T-helper 17 cell (primary cell): Measurements from ENCODE around the gene PNMT. TPM values are rescaled to one million over a fixed set of nuclear protein-coding genes. Genes with fewer than 3 reads are reported as not detected.
"Not testable (repeated sequence)": the region's sequence is repeated elsewhere in the genome, so short reads cannot be mapped to it uniquely, and the experiment has no call there.

Experiments
- ATAC-seq: fragments of 150-1000 bp; cut with Tn5 transposase; 2 replicates; pipeline ENCODE4 v1.10.0; 2021; ENCODE audit warnings: mild to moderate bottlenecking, moderate library complexity
- DNase-seq, 3 donors: peaks; one replicate each; pipeline versions ENCODE4 v3.0.0 to v3.0.0-alpha.2; 2020 to 2021
- H3K9me3 ChIP-seq: one replicate; pipeline ENCODE4 v1.7.0; 2013; ENCODE audit warnings: low read length, mild to moderate bottlenecking; ENCODE audit not compliant: control insufficient read depth, poor library complexity, severe bottlenecking
- H3K27ac Mint-ChIP-seq: one replicate; pipeline ENCODE4 v1.8.0; 2022; ENCODE audit warnings: mild to moderate bottlenecking, moderate library complexity, mixed read lengths
- H3K27me3 Mint-ChIP-seq: one replicate; pipeline ENCODE4 v1.8.0; 2022; ENCODE audit warnings: mixed read lengths
- H3K36me3 Mint-ChIP-seq: one replicate; pipeline ENCODE4 v1.8.0; 2022; ENCODE audit warnings: low read depth, mixed read lengths
- H3K4me1 Mint-ChIP-seq: one replicate; pipeline ENCODE4 v1.8.0; 2022; ENCODE audit warnings: mild to moderate bottlenecking, mixed read lengths
- H3K4me3 Mint-ChIP-seq: one replicate; pipeline ENCODE4 v1.8.0; 2022; ENCODE audit warnings: mild to moderate bottlenecking, moderate library complexity, mixed read lengths
- total RNA-seq, 4 donors: library from RNA in 2 of 4; stranded (reverse) in 2 of 4; gene quantifications; one replicate each; pipeline ENCODE4 v1.2.3 and lab custom pipeline; 2022 to 2026

PNMT gene
- total RNA-seq, 2 donors from 2014 or later, result not detected

DNA sequence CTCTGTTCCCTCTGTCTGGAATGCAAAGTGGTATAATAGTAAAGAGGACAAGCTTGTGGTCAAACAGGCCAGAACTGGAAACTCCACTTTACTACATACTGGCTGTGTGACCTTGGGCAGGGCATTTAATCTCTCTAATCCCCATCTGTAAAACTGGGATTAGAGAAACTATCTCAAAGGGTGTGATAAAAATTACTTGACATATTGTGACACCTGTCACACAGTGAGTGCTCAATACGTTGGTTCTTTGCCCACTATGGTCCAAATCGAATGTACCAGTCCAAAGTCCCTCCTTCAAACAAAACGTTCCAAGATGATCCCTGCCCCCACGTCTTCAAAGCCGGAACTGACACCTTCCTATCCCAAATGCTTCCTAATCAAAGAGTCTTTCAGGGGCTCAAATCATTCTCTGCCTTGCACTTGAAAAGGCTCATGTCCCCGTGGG, 18.9 kb downstream of the PNMT start:
- no peak for DNase-seq
- Mint-ChIP-seq H3K4me3 (peak overlapping the region; percentile 91), H3K27me3 (no peaks in the 10 kb centered on the region), H3K27ac (peak overlapping the region; percentile 87), H3K4me1 (peaks cover 13% of the 10 kb centered on the region), H3K36me3 (peaks cover 12% of the 10 kb centered on the region)
- no peak for ATAC-seq
- no peaks in the 10 kb centered on the region for H3K9me3 ChIP-seq

DNA sequence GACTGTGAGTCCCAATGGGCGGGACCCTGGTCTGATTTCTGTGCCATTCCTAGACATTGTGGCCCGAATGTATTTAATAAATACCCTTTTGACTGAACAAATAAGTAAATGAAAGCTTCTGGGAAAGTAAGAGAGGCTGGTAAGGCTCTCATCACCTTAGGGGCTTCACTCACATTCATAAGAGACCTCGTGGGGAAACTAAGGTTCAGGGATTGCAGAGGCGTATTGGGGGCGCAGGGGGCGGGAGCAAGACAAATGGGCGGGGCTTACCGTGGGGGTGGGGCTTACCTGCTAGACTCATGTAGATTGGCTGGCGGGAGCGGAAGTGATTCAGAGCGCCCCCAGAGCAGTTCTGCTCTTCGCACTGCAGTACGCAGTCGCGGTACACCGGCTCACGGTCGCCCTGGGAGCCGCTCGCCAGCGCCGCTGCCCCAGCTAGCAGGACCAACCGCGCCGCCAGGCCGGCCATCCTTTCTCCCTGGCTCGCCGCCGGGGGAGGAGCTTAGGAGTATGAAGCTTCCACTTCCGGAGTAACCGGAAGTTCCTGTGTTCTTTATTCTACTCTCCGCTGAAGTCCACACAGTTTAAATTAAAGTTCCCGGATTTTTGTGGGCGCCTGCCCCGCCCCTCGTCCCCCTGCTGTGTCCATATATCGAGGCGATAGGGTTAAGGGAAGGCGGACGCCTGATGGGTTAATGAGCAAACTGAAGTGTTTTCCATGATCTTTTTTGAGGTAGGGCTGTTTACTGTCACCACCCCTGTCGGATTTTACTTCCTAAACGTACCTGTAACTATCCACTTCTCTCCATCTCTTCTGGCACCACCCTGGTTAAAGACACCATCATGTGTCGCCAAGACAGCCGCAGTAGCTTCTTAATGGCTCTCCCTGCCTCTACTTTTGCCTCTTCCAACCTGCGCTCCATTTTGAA, 19.6 kb downstream of the PNMT start, which contains the start of gene PGAP3:
Gene PGAP3, minus strand, starts transcription at position 512 of the 929 bp plus-strand sequence. Its CDS starts 43 bp downstream, at position 469.
- Mint-ChIP-seq H3K36me3 (peaks cover 12% of the 10 kb centered on the region), H3K4me3 (peak within 1 kb of the TSS; percentile 91), H3K4me1 (peaks cover 13% of the 10 kb centered on the region), H3K27me3 (no peaks in the 10 kb centered on the region), H3K27ac (peak within 1 kb of the TSS; percentile 87)
- DNase-seq, result peak; percentile 54 to 68 (median 63)
- ATAC-seq, result peak; percentile 90
- H3K9me3 ChIP-seq, result no peaks in the 10 kb centered on the region

DNA sequence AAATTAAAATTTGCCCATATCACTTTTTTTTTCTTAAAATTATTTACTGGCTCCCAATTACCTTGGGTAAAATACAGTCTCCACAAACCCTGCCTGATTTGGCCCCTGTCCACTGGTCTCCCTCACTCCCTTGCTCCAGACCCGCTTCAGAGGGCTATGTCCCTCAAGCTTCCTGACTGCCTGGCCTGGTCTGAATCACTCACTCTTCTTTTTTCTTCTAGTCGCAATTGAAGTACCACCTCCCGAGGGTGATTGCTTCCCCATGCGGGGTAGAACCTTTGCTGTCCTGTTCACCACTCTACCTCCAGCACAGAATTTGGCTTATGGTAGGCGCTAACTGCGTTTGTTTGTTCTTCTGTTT, 20.2 kb downstream of the PNMT start:
- Mint-ChIP-seq H3K36me3 (peaks cover 8% of the 10 kb centered on the region), H3K4me3 (peak overlapping the region; percentile 91), H3K4me1 (peaks cover 13% of the 10 kb centered on the region), H3K27ac (peak overlapping the region; percentile 87), H3K27me3 (no peaks in the 10 kb centered on the region)
- H3K9me3 ChIP-seq, result no peaks in the 10 kb centered on the region
- DNase-seq, result no peak
- no peak for ATAC-seq

DNA sequence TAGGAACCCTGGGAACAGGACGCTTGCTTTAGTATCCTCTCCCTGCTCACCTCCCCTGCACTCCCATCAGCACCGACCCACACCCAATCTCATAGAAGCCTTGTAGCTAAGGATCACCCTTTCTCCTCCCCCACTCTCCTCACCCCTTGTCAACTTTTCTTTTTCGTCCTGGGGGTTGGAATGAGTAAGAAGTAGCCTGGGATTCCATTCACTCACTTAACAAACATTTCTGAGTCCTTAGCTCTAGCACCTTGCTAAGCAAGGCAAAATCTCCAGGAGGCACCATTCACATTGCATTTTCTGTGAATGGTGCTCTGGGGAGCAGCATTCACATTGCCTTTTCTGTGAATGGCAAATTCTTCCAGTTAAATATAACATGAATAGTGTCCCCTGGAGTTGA, 20.7 kb downstream of the PNMT start:
- no peak for ATAC-seq
- no peaks in the 10 kb centered on the region for H3K9me3 ChIP-seq
- Mint-ChIP-seq H3K27ac (peak overlapping the region; percentile 87), H3K27me3 (no peaks in the 10 kb centered on the region), H3K36me3 (peaks cover 8% of the 10 kb centered on the region), H3K4me3 (peak overlapping the region; percentile 91), H3K4me1 (peaks cover 13% of the 10 kb centered on the region)
- DNase-seq, result no peak

DNA sequence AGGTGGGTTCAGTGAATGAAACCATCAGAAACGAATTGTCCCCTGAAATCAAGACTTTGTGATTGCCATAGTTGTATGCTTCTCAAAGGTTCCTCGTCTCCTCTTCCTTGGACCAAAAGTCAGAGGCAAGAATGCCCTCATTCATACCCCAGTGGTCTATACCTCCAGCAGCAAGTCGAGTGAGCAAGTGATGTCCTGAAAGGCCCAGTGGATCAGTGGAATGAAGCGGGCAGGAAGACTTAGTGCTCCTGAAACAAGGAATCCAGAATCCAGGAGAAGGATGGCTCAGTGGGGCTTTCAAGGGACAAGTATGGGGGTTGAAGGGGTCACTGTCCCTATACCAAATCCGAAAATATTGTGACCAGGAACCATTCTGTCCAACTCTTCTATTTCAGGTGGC, 26.3 kb downstream of the PNMT start:
- Mint-ChIP-seq H3K36me3 (peaks cover 6% of the 10 kb centered on the region), H3K4me3 (no peak overlapping the region), H3K27me3 (peaks cover 22% of the 10 kb centered on the region), H3K27ac (no peak overlapping the region), H3K4me1 (peaks cover 2% of the 10 kb centered on the region)
- H3K9me3 ChIP-seq, result no peaks in the 10 kb centered on the region
- ATAC-seq (no peak), DNase-seq (no peak)

DNA sequence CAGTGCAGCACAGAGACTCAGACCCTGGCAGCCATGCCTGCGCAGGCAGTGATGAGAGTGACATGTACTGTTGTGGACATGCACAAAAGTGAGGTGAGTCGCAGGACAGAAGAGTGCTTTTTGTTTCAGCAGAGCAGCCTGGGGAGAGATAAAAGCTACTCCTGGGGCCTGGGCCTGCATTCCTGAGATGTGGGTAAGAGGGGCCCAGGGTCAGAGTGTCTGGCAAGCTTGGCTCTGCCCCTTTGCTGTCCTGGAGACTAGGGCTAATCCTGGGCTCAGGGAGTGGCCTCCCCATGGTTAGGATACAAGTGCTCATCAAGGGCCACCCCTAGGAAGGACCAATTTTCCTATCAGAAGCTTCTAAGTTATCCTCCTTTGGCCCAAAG, 26.8 kb downstream of the PNMT start:
- H3K9me3 ChIP-seq, result no peaks in the 10 kb centered on the region
- Mint-ChIP-seq H3K36me3 (peaks cover 6% of the 10 kb centered on the region), H3K27me3 (peaks cover 25% of the 10 kb centered on the region), H3K4me3 (no peak overlapping the region), H3K27ac (no peak overlapping the region), H3K4me1 (peaks cover 3% of the 10 kb centered on the region)
- ATAC-seq, result no peak
- DNase-seq, result no peak

DNA sequence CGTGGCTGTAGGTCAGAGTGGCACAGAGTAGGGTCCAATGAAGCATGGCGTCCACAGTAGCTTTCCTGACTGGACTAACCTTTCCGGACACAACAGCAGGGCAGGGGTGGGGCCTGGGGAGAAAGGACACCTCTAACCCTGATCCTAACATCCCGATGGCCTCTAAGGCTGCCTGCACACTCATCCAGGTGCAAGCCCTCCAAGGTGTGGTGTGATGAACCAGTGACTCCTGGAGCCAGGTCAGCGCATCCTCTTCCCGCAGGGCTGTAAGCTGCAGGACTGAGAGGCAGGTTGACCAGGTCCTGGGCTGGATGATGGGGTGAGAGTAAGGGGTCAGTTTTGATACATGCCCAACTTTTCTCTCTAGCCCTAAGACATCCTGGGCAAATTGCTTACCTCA, 28.5 kb downstream of the PNMT start:
- no peak for ATAC-seq
- peaks cover 3% of the 10 kb centered on the region for H3K4me1 Mint-ChIP-seq

DNA sequence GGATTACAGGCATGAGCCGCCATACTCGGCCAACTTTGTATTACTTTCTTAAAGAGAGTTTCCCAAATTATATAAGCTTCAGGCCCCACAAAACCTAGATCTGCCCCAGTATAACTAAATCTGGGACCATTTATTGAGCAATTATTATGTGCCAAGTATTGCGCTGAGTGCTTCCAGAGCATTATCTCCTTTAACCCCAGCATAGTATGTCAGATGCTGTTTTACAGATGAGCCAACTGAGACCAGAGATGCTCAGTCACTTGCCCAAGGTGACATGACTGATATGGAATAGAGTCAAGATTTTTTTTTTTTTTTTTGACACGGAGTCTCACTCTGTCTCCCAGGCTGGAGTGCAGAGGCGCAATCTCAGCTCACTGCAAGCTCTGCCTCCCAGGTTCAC, 29.7 kb downstream of the PNMT start:
- H3K9me3 ChIP-seq, result no peaks in the 10 kb centered on the region
- peaks cover 3% of the 10 kb centered on the region for H3K4me1 Mint-ChIP-seq
- H3K4me3 Mint-ChIP-seq, result no peak overlapping the region
- DNase-seq (no peak), ATAC-seq (no peak)
- H3K27me3 Mint-ChIP-seq, result peaks cover 37% of the 10 kb centered on the region
- no peak overlapping the region for H3K27ac Mint-ChIP-seq
- peaks cover 8% of the 10 kb centered on the region for H3K36me3 Mint-ChIP-seq

More for the DNA sequence above, 28.5 kb downstream of the PNMT start:
- H3K4me3 Mint-ChIP-seq, result no peak overlapping the region
- peaks cover 36% of the 10 kb centered on the region for H3K27me3 Mint-ChIP-seq
- peaks cover 8% of the 10 kb centered on the region for H3K36me3 Mint-ChIP-seq
- DNase-seq, result no peak
- H3K9me3 ChIP-seq, result no peaks in the 10 kb centered on the region
- no peak overlapping the region for H3K27ac Mint-ChIP-seq

DNA sequence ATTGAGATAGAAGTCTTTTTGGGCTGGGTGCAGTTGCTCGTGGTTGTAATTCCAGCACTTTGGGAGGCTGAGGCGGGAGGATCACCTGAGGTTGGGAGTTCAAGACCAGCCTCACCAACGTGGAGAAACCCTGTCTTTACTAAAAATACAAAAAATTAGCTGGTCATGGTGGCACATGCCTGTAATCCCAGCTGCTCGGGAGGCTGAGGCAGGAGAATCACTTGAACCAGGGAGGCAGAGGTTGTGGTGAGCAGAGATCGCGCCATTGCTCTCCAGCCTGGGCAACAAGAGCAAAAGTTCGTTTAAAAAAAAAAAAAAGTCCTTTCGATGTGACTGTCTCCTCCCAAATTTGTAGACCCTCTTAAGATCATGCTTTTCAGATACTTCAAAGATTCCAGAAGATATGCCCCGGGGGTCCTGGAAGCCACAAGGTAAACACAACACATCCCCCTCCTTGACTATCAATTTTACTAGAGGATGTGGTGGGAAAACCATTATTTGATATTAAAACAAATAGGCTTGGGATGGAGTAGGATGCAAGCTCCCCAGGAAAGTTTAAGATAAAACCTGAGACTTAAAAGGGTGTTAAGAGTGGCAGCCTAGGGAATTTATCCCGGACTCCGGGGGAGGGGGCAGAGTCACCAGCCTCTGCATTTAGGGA, 31.0 kb downstream of the PNMT start:
- Mint-ChIP-seq H3K36me3 (peaks cover 11% of the 10 kb centered on the region), H3K4me3 (peak overlapping the region; percentile 64), H3K27ac (peak overlapping the region; percentile 29), H3K27me3 (peaks cover 37% of the 10 kb centered on the region)
- H3K4me1 Mint-ChIP-seq, ATAC-seq, DNase-seq, H3K9me3 ChIP-seq: not testable (repeated sequence)

DNA sequence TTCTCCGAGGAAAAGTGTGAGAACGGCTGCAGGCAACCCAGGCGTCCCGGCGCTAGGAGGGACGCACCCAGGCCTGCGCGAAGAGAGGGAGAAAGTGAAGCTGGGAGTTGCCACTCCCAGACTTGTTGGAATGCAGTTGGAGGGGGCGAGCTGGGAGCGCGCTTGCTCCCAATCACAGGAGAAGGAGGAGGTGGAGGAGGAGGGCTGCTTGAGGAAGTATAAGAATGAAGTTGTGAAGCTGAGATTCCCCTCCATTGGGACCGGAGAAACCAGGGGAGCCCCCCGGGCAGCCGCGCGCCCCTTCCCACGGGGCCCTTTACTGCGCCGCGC, 31.5 kb downstream of the PNMT start, which contains the start of gene ERBB2:
Gene ERBB2, plus strand, starts transcription at position 247 of the 330 bp plus-strand sequence. CDS start 175 bp downstream, outside the sequence.
- Mint-ChIP-seq H3K36me3 (peaks cover 11% of the 10 kb centered on the region), H3K4me1 (peaks cover 7% of the 10 kb centered on the region), H3K27ac (peak within 1 kb of the TSS; percentile 29), H3K27me3 (peaks cover 37% of the 10 kb centered on the region), H3K4me3 (peak within 1 kb of the TSS; percentile 64)
- DNase-seq, result no peak
- H3K9me3 ChIP-seq, result no peaks in the 10 kb centered on the region
- no peak for ATAC-seq

DNA sequence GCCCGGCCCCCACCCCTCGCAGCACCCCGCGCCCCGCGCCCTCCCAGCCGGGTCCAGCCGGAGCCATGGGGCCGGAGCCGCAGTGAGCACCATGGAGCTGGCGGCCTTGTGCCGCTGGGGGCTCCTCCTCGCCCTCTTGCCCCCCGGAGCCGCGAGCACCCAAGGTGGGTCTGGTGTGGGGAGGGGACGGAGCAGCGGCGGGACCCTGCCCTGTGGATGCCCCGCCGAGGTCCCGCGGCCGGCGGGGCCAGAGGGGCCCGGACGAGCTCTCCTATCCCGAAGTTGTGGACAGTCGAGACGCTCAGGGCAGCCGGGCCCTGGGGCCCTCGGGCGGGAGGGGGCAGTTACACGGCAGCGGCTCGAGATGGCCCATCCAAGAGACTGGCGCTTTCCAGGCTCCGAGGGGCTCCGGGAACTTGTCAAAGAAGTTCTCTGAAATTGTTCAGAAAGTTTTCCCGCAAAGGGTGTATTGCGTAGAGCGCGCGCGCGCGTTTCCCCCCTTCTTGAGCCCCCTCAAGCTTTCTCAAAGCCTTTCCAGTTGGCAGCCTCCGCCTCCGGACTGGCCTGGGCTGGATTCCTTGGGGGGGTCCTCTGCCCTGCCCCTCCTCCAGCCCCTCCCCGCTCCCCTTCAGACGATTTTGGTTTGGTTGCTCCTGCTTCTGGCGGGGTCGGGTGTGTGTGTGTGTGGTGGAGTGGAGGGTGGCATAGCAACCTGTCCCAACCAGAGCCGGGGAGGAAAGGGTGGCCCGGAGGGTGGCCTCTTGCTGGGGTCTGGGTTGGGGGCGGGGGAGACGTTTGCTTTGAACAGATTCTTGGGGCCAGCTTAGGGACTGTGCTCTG, 32.1 kb downstream of the PNMT start:
- H3K9me3 ChIP-seq, result no peaks in the 10 kb centered on the region
- H3K4me3 Mint-ChIP-seq, result no peak overlapping the region
- H3K4me1 Mint-ChIP-seq, result peaks cover 7% of the 10 kb centered on the region
- H3K27me3 Mint-ChIP-seq, result peaks cover 37% of the 10 kb centered on the region
- no peak overlapping the region for H3K27ac Mint-ChIP-seq
- H3K36me3 Mint-ChIP-seq, result peaks cover 9% of the 10 kb centered on the region
- ATAC-seq, result no peak
- DNase-seq, result no peak

DNA sequence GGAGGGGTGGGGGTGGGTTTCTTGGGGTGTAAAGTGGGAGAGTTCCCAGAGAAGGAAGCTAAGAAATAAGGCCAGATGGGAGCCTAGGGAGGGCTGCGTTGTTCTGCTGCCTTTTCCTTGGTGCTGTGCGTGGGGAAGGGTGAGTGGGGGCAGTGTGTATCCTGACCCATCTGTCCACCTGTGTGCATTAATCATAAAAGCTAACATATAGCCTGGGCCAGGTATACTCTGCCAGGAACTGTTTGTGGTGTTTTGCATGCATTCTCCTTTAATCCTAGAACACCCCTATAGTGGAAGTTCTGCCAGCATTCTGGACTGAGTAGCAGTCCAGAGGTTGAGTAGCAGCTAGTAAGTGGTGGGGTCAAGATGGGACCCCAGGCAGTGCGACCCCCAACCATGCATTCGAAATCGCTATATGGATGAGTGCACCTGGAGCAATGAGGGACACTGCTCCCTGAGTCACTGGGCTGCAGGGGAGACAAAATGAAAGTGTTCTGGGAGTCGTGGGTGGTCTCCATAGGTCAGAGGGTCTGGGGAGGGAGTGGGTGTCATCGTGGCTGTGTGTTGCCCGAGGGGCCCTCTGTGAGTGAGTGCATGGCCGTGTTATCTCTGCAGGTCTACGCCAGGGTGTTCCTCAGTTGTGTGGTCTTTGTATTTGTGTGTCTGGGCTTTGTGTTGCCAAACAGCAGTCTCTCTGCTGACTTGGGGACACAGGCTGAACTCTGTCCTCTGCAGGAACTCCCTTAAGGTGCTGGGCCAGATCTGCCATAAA, 32.9 kb downstream of the PNMT start:
- no peak overlapping the region for H3K27ac Mint-ChIP-seq
- no peaks in the 10 kb centered on the region for H3K9me3 ChIP-seq
- no peak for ATAC-seq
- no peak for DNase-seq
- H3K36me3 Mint-ChIP-seq, result peaks cover 9% of the 10 kb centered on the region
- peak overlapping the region; percentile 33 for H3K4me3 Mint-ChIP-seq
- H3K4me1 Mint-ChIP-seq, result peaks cover 7% of the 10 kb centered on the region
- peaks cover 37% of the 10 kb centered on the region for H3K27me3 Mint-ChIP-seq
